HAP-1 (cell line): ENCODE results near the gene HDLBP.

Experiments
- DNase-seq, 2 experiments: peaks; one replicate each; pipeline ENCODE4 v3.0.0-alpha.2; 2016 to 2020; ENCODE audit warnings: low spot score in 2 of 2
- H3K27me3 ChIP-seq: fragments of 250-450 bp; sonication (Bioruptor Pico); 2 replicates; pipeline ENCODE4 v1.5.1; 2020; ENCODE audit warnings: low read depth, mild to moderate bottlenecking, moderate library complexity
- H3K36me3 ChIP-seq: fragments of 250-450 bp; sonication (Bioruptor Pico); replicated peaks from 2 replicates; pipeline ENCODE4 v1.5.1; 2020; ENCODE audit warnings: mild to moderate bottlenecking
- H3K4me1 ChIP-seq: fragments of 250-450 bp; sonication (Bioruptor Pico); 2 replicates; pipeline ENCODE4 v1.5.1; 2020; ENCODE audit warnings: mild to moderate bottlenecking
- H3K4me3 ChIP-seq: fragments of 250-450 bp; sonication (Bioruptor Pico); 2 replicates; pipeline ENCODE4 v1.5.1; 2020; ENCODE audit warnings: mild to moderate bottlenecking, moderate library complexity
- H3K9me3 ChIP-seq: fragments of 250-450 bp; sonication (Bioruptor Pico); 2 replicates; pipeline ENCODE4 v1.5.1; 2020; ENCODE audit warnings: mild to moderate bottlenecking, moderate library complexity
- in situ Hi-C: fragments of 300-500 bp; cut with MboI; formaldehyde crosslinking; loops from 3 replicates; pipeline ENCODE4 v1.14.3; 2020; ENCODE audit warnings: low sequenced_read_pairs, inconsistent platforms, mixed read lengths

The HDLBP gene

GRCh38 chr2:241272303-241273209 is 42.9 kb downstream of the HDLBP start:
- peak; percentile 29 to 74 for DNase-seq
- in situ Hi-C loops, result no loop called here
- H3K9me3 ChIP-seq, result peaks cover 4% of the 10 kb centered on the region; the same call in 1 of the 2 replicates
- H3K4me1 ChIP-seq, result peaks cover 14% of the 10 kb centered on the region
- peaks cover 22% of the 10 kb centered on the region for H3K36me3 ChIP-seq
- H3K4me3 ChIP-seq, result peak overlapping the region; percentile 56
- H3K27me3 ChIP-seq, result no peaks in the 10 kb centered on the region

- Histone ChIP-seq H3K4me1 (peaks cover 14% of the 10 kb centered on the region), H3K4me3 (peak overlapping the region; percentile 56), H3K27me3 (no peaks in the 10 kb centered on the region), H3K9me3 (peaks cover 4% of the 10 kb centered on the region; the same call in 1 of the 2 replicates), H3K36me3 (peaks cover 30% of the 10 kb centered on the region)
- in situ Hi-C loops, result no loop called here
- peak; percentile 59 to 80 for DNase-seq
Observed at GRCh38 chr2:241271706-241272302, 43.7 kb downstream of the HDLBP start.

GRCh38 chr2:241270531-241270930 is 44.9 kb downstream of the HDLBP start:
- Histone ChIP-seq H3K36me3 (peaks cover 37% of the 10 kb centered on the region), H3K27me3 (no peaks in the 10 kb centered on the region), H3K9me3 (no peaks in the 10 kb centered on the region), H3K4me3 (no peak overlapping the region), H3K4me1 (peaks cover 14% of the 10 kb centered on the region)
- DNase-seq, result no peak
- in situ Hi-C loops, result no loop called here

- H3K4me3 ChIP-seq, result no peak overlapping the region
- DNase-seq, result no peak
- H3K36me3 ChIP-seq, result peaks cover 43% of the 10 kb centered on the region
- H3K27me3 ChIP-seq, result no peaks in the 10 kb centered on the region
- no peaks in the 10 kb centered on the region for H3K9me3 ChIP-seq
- in situ Hi-C loops, result no loop called here
- peaks cover 14% of the 10 kb centered on the region for H3K4me1 ChIP-seq
Observed at GRCh38 chr2:241269707-241270520, 45.6 kb downstream of the HDLBP start.

DNA sequence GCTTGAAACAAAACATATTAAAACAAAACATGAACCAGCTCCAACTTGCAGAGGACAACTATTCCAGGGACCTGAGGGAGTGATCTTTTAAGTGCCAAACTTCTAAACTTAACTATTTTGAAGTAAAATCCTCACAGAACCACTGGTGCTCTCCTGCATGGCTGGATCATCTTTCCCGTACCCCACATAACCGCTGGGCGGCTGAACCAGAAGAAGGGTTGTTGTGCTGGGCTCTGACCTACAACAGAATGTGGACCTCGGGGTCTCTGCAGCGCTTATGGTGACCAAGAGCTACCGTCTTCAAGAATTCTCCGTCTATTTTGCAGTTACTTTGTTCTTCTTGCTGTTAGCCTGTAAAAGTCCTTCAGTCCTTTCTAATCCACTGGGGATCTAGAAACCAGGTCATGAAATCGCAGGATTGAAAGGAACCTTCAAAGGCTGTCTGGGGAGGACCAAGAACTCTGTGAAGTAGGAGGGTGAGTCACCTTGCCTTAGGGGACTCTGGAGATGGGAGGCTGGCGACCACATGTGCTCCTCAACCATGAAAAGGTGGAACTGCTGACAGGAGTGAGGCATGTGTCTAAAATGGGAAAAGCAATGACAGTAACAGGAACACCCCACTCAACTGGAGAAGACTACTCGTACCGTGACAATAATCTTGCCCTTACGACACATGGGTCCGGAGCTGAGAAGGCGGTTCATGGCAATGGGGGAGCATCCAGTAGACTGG is 46.6 kb downstream of the HDLBP start:
- Histone ChIP-seq H3K36me3 (peaks cover 52% of the 10 kb centered on the region), H3K4me3 (no peak overlapping the region), H3K4me1 (peaks cover 14% of the 10 kb centered on the region), H3K9me3 (no peaks in the 10 kb centered on the region), H3K27me3 (no peaks in the 10 kb centered on the region)
- in situ Hi-C loops, result no loop called here
- no peak for DNase-seq

- Histone ChIP-seq H3K36me3 (peaks cover 58% of the 10 kb centered on the region), H3K9me3 (no peaks in the 10 kb centered on the region), H3K27me3 (no peaks in the 10 kb centered on the region), H3K4me1 (peaks cover 13% of the 10 kb centered on the region), H3K4me3 (no peak overlapping the region)
- in situ Hi-C loops, result no loop called here
- DNase-seq, result no peak
Observed at GRCh38 chr2:241268306-241268705, 47.2 kb downstream of the HDLBP start.

DNA sequence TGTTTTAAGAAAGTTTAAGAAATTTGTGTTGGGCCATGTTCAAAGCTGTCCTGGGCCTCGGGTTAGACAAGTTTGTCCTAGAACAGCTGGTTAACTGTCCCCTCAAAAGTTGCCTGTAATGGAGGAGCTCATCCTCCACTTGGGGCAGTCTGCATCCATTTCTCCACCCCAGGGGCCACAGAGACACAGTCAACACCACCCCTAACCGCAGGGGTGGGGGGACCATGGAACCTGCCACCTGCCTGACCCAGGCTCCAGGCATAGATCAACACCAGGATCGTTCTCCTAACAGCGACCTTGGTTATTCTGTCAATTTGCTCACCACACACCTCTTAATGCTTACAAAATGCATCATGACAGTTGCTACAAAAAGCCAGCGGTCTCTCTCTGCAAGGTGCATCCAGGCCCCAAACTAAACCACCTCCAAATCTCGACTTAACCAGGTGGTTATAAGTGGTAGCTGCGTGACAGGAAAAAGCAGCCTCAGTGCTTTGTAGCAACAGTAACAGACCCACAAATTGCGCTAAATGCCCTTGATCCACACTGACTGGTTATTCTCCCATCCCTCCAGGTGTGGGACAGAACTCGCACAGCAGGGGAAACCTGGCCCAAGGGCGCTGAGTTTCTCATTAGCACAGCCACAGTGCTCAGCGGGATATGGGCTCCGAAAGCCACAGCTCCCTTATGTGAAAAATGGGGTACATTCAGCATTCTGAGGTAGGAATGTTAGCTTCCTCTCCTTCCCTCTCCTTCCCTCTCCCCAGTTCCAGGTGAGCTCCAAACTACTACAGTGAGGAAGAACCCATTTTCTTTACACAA is 48.0 kb downstream of the HDLBP start:
- DNase-seq, result no peak
- H3K36me3 ChIP-seq, result peaks cover 67% of the 10 kb centered on the region

DNA sequence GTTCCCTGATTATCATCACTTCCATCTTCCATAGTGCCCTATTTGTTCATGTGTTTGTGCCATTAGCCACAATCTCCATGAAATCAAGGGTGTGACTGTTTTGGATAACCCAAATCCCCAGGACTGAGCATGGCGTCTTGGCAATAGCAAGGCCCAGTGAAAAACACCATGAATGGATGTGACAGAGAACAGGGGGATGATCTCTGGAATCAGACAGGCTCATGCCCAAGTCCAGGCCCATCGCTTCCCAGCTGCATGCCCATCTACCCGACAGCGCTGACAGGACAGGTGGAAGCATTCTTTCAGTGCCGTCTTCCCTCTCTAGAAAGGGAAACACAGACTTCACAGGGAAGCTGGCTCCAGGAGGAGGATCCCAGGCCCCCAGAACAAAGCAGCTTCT is 50.0 kb downstream of the HDLBP start:
- Histone ChIP-seq H3K36me3 (peaks cover 86% of the 10 kb centered on the region), H3K9me3 (no peaks in the 10 kb centered on the region), H3K4me3 (no peak overlapping the region), H3K27me3 (no peaks in the 10 kb centered on the region), H3K4me1 (no peaks in the 10 kb centered on the region; the same call in 1 of the 2 replicates)
- in situ Hi-C loops, result no loop called here
- DNase-seq, result no peak

More for the DNA sequence above, 48.0 kb downstream of the HDLBP start:
- H3K27me3 ChIP-seq, result no peaks in the 10 kb centered on the region
- no peak overlapping the region for H3K4me3 ChIP-seq
- no peaks in the 10 kb centered on the region for H3K9me3 ChIP-seq
- in situ Hi-C loops, result no loop called here
- H3K4me1 ChIP-seq, result peaks cover 9% of the 10 kb centered on the region

GRCh38 chr2:241263061-241263460 is 52.4 kb downstream of the HDLBP start:
- in situ Hi-C loops, result no loop called here
- H3K27me3 ChIP-seq, result no peaks in the 10 kb centered on the region
- H3K4me1 ChIP-seq, result no peaks in the 10 kb centered on the region
- no peaks in the 10 kb centered on the region for H3K9me3 ChIP-seq
- no peak for DNase-seq
- H3K4me3 ChIP-seq, result no peak overlapping the region
- peaks cover 93% of the 10 kb centered on the region for H3K36me3 ChIP-seq

GRCh38 chr2:241261628-241262027 is 53.8 kb downstream of the HDLBP start:
- in situ Hi-C loops, result no loop called here

DNA sequence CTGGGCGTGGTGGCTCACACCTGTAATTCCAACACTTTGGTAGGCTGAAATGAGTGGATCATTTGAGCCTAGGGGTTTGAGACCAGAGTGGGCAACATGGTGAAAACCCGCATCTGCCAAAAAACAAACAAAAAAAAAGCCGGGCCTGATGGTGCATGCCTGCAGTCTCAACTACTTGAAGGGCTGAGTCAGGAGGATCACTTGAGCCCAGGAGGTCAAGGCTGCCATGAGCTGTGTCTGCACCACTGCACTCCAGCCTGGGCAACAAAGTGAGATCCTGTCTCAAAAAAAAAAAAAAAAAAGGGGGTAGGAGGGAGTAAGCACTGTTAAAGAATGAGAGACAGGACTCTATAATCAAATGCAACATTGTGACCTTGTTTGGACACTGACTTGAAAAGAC is 54.6 kb downstream of the HDLBP start:
- H3K36me3 ChIP-seq, result peaks cover 93% of the 10 kb centered on the region
- no peaks in the 10 kb centered on the region for H3K9me3 ChIP-seq
- in situ Hi-C loops, result no loop called here
- H3K4me3 ChIP-seq, result no peak overlapping the region
- H3K27me3 ChIP-seq, result no peaks in the 10 kb centered on the region
- no peaks in the 10 kb centered on the region for H3K4me1 ChIP-seq
- no peak for DNase-seq

More at GRCh38 chr2:241261628-241262027, 53.8 kb downstream of the HDLBP start:
- Histone ChIP-seq H3K4me3 (no peak overlapping the region), H3K27me3 (no peaks in the 10 kb centered on the region), H3K36me3 (peaks cover 93% of the 10 kb centered on the region), H3K4me1 (no peaks in the 10 kb centered on the region), H3K9me3 (no peaks in the 10 kb centered on the region)
- no peak for DNase-seq

DNA sequence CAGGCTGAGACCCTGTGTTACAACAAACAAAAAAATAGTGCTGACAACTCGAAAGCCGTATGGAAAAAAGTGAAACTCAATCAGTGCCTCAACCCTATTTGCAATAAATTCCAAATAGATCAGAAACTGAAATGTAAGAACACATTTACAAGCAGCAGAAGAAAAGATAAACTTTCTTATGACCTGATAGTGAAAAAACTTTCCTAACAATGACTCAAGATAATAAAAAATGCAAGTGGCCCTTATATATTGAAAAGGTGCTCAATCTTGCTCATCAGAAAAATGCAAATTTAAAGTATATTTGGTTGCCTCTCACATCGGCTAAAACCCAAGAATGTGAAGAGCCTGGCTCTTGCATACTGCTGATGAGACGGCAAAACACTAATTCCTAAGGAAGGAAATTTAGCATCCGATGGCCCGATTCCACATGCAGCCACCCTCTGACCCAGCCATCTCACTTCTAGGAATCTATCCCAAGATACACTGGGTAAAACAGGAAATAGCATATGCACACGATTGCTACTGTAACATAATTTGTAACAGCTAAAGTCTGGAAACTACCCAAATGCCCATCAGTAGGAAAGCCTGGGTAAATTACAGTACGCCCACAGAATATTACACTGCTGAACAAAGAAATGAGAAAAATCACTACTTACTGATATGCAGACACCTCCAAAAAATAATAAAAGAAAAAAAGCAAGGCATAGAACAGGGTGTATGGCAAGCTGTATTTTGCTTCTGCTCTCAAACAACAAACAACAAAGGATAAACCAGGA is 56.8 kb downstream of the HDLBP start:
- no peaks in the 10 kb centered on the region for H3K4me1 ChIP-seq
- no peak overlapping the region for H3K4me3 ChIP-seq
- H3K9me3 ChIP-seq, result no peaks in the 10 kb centered on the region
- H3K27me3 ChIP-seq, result no peaks in the 10 kb centered on the region
- in situ Hi-C loops, result no loop called here
- peak in 1 of 2 experiments; percentile 1 for DNase-seq
- peaks cover 96% of the 10 kb centered on the region for H3K36me3 ChIP-seq
